GM06990 (cell line): ENCODE results near the gene RPP21.

ENCODE experiments used
- DNase-seq: peaks from one replicate; pipeline ENCODE4 v3.0.0-alpha.2; 2011; ENCODE audit not compliant: insufficient read length; ENCODE audit errors: extremely low read depth
- H3K27me3 ChIP-seq: replicated peaks from 2 replicates; pipeline ENCODE4 v1.6.0; 2011; ENCODE audit warnings: low read length; ENCODE audit not compliant: control insufficient read depth, insufficient read depth
- H3K36me3 ChIP-seq: 2 replicates; pipeline ENCODE4 v1.5.1; 2011; ENCODE audit warnings: low read length; ENCODE audit not compliant: control insufficient read depth, insufficient read depth
- H3K4me3 ChIP-seq: replicated peaks from 2 replicates; pipeline ENCODE4 v1.5.1; 2011; ENCODE audit warnings: low read depth, mild to moderate bottlenecking, control low read depth, low read length
- TF ChIP-seq, protein P1 (sequence below): IDR thresholded peaks from 2 replicates; pipeline ENCODE4 v1.5.1; 2011; ENCODE audit warnings: low read length, control low read depth, mild to moderate bottlenecking, inconsistent platforms; ENCODE audit not compliant: insufficient read depth, poor library complexity, severe bottlenecking

The RPP21 gene

DNA sequence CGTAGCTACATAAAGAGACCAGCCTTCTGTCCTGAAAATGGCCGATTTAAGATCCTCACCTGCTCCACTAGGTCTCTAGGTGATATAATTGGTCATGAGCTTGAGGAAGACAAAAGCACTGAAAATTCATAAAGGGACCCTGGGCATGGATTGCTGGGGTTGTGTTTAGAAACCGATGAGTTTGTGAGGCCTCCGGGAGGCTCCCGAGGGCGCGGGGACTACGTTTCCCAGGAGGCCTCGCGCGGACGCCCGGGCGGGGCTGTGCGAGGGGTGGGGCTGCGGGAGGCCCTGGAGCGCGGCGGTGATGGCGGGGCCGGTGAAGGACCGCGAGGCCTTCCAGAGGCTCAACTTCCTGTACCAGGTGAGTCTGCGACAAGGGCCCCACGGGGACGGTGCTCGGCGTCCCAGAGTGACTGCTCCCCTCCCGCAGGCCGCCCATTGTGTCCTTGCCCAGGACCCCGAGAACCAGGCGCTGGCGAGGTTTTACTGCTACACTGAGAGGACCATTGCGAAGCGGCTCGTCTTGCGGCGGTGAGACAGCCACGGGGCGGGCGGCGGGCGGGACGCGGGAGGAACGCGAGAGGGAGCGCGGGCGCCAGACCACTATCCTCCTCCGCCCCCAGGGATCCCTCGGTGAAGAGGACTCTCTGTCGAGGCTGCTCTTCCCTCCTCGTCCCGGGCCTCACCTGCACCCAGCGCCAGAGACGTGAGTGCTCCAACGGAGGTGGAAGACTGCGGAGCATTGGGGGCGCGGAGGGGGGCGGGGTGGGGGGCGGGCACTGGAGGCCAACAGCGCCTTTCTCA lies at the start of gene RPP21:
RPP21 (plus strand) TSS at position 289 of the 804 bp plus-strand sequence; CDS start at position 305, 16 bp downstream.
- Histone ChIP-seq H3K36me3 (peaks cover 8% of the 10 kb centered on the region), H3K4me3 (peak within 1 kb of the TSS; percentile 73), H3K27me3 (no peaks in the 10 kb centered on the region)
- DNase-seq: peak; percentile 90
- TF ChIP-seq, protein P1, sequence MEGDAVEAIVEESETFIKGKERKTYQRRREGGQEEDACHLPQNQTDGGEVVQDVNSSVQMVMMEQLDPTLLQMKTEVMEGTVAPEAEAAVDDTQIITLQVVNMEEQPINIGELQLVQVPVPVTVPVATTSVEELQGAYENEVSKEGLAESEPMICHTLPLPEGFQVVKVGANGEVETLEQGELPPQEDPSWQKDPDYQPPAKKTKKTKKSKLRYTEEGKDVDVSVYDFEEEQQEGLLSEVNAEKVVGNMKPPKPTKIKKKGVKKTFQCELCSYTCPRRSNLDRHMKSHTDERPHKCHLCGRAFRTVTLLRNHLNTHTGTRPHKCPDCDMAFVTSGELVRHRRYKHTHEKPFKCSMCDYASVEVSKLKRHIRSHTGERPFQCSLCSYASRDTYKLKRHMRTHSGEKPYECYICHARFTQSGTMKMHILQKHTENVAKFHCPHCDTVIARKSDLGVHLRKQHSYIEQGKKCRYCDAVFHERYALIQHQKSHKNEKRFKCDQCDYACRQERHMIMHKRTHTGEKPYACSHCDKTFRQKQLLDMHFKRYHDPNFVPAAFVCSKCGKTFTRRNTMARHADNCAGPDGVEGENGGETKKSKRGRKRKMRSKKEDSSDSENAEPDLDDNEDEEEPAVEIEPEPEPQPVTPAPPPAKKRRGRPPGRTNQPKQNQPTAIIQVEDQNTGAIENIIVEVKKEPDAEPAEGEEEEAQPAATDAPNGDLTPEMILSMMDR: no peak

DNA sequence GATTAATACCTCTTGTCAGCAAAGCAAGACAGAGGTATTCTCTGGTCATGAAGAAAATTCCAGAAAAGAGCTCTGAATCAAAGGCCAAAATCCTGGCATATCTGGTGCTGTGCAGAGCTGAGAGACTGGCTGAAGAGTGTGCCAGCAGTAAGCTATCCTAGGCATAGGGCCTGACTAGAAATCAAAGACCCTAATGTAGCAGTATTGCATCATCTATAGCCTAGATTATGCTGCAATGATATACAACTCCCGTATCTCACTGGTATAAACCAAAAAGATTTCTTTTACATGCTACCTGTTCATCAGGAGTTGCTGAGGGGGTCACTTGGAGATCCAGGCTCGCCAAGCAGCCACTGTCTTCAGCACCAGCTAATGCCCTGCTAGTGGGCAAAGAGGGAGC lies 49.1 kb upstream of the RPP21 start:
- H3K4me3 ChIP-seq: no peak overlapping the region
- H3K27me3 ChIP-seq: no peaks in the 10 kb centered on the region
- DNase-seq: no peak
- peaks cover 16% of the 10 kb centered on the region for H3K36me3 ChIP-seq
- TF ChIP-seq, protein P1: no peak

DNA sequence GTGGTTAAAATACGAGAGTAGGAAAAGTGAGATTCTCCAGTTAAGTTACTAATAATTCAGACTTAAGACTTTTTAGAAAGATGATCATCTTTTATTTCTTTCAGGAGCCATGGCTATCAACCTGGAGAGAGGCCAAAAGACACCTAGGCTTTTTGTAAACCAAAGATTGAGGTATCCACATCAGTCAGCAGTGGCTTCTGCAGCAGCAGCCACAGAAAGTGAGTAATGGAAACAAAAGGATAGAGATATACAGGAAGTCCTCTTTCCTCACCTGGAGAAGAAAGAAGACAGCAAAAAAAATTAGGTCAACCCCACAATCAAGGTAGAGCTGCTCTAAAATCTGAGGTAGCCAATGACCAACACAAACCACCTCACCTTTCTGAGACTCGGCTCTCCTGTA lies 41.0 kb upstream of the RPP21 start:
- no peaks in the 10 kb centered on the region for H3K27me3 ChIP-seq
- no peak for DNase-seq
- TF ChIP-seq, protein P1: no peak
- no peak overlapping the region for H3K4me3 ChIP-seq
- H3K36me3 ChIP-seq: peaks cover 7% of the 10 kb centered on the region

DNA sequence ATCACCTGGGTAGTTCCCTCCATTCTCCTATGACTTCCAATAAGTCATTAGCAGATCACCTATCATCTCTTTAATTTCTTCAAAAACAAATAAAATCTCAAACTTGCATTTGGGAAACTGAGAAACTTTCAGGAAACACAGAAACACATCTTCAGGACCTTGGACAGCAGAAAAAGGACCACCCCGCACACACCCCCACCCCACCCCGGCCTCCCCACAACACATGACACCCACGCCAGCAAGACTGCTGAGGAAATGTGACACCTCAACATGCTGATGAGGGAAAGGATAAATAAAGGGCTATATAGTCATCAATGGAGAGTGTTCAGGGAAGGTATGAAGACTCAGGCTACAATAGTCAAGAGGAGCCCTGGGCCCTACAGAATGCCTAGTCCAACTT lies 33.9 kb upstream of the RPP21 start:
- no peak overlapping the region for H3K4me3 ChIP-seq
- H3K27me3 ChIP-seq: no peaks in the 10 kb centered on the region
- TF ChIP-seq, protein P1: no peak
- H3K36me3 ChIP-seq: peaks cover 5% of the 10 kb centered on the region
- DNase-seq: no peak

DNA sequence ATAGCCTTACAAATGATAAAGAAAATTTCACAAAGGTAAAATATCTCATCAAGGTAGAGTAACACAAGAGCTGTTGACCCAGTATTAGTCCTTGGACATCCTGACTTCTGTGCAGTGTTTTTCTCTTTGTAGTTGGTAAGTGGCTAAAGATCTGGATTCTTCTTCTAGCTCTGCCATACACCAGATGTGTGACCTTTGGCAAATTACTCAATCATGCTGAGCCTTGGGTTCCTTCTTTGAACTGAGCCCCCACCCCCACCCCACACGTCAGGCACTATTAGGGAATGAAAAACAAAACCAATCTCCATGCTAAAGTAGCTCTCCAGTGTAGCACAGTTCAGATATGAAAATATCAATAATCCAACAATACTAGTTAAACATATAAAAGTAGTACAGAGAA lies 33.3 kb upstream of the RPP21 start:
- Histone ChIP-seq H3K27me3 (no peaks in the 10 kb centered on the region), H3K36me3 (peaks cover 5% of the 10 kb centered on the region), H3K4me3 (no peak overlapping the region)
- no peak for DNase-seq
- TF ChIP-seq, protein P1: no peak
